Measurements from ENCODE around the gene ECHS1.

Gene ECHS1

DNA sequence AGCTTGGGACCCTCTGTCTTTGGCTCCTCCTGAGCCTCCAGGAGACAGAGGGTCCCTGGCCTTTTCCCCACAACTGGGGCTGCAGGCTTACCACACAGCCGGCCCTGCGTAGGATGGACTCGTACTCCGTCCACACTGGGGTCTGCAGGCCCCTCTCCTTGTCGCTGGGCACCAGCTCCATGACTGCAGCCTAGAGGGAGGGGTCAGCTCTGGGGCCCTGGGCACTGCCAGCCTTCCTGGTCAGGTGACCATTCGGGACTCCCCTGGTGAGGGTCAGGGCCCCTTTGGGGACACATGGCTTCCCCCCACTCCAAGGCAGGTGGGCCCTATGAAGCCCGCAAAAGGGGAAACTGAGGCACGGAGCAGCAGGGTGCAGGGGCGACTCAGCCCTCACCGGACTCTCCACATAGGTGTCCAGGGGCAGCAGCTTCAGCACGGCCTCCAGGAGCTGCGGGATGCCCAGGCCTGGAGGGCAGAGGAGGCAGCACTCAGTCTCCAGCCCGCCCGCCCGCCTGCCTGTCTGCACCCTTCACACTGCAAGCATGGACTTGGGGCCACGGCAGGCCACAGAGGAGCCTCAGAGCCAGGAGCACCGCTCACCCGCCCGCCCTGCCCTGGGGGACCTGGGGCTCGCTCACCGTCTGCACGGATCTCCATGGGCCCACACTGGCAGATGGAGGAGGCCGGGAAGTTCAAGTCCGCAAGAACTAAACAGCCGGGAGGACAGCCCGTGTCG, 16.4 kb downstream of the ECHS1 start:
- DNase-seq, result no peak

DNA sequence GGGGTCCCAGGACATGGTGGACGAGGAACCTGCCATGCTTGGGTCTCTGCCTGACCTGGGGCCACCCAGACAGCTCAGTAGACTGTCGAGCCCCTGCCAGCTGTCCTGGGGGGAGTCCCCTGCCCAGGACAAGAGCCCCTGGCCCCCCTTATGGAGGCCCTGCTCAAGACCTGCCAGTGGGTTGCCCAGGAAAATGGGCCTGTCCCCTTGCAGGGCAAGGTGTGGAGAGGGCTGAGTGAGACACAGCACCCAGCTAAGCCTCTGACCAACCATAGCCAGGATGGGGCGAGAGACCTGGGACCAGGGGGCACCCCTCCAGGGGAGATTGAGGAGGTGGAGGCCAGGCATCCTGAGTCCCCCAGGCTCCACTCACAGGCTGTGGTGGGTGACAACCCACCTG, 17.2 kb downstream of the ECHS1 start:
- no peak for DNase-seq

DNA sequence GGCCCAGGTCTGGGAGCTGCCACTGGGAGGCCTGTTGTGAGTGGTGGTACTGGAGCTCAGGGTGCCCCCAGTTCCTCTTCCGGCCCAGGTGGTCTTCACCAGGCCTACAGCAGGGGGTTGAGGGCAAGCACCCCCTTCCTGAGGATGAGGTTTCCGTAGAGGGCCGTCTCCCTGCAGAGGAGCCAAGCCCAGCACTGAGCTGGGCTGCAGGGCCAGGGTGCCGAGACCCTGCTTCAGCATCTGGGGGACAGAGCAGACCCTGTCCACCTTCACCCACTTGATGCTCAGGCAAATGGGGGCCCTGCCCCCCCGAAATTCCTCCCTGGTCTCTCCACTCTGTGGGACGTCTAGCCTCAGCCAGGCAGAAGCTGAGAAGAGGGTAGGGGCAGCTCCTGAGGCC, 17.9 kb downstream of the ECHS1 start:
- DNase-seq, result no peak

DNA sequence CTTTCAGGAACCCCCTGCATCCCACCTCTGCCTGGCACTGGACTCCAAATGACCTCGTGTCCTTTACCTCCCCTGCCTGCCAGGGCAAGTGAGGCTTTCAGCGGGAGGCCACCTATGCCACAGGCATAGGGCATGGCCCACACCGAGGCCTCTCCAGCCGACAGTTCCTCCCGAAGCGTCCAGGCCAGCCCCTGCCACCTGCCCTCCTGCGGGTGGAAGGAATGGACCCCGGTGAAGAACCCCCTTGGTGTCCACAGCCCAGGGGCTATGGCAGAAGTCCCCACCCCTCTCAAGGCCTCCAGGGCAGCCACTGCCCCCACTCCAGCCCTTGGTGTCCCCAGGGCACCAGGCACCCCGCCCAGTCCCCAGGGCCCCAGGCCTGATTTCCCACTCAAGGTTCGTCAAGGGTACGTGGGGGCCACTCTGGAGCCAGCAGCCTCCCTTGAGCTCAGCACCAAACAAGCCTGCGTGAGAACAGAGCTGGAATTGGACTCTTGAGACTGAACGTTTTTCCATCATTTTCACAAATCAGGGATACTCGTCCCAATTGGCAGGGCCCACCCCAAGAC, 18.4 kb downstream of the ECHS1 start:
- no peak for DNase-seq

DNA sequence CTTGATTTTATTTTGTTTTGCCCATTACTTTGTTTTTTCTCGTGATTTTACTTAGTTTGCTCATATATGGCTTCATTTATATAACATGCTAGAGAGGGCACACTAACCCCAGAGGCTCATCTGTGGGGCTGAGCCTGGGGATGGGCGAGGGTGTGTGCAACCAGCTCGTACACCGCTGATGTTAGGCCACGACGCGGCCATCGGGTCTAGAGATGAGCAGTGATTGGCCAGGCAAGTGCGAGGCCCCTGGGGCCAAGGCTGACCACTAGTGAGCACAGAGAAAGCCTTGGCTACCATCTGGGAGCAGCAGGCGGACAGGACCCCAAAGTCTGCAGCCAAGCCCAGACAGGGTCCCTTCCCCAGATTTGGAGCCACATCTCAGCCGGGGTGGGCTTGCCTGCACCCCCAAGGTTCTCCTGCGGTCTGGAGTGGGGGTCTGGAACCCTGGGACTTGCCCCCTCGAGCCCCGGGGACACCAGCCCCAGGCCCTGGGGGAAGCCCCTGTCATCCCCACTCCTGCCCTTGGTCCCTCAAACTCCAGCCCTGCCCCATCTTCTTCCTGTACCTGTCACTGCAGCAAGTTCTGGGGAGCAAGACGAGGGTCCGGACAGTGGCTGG, 19.1 kb downstream of the ECHS1 start:
- no peak for DNase-seq

DNA sequence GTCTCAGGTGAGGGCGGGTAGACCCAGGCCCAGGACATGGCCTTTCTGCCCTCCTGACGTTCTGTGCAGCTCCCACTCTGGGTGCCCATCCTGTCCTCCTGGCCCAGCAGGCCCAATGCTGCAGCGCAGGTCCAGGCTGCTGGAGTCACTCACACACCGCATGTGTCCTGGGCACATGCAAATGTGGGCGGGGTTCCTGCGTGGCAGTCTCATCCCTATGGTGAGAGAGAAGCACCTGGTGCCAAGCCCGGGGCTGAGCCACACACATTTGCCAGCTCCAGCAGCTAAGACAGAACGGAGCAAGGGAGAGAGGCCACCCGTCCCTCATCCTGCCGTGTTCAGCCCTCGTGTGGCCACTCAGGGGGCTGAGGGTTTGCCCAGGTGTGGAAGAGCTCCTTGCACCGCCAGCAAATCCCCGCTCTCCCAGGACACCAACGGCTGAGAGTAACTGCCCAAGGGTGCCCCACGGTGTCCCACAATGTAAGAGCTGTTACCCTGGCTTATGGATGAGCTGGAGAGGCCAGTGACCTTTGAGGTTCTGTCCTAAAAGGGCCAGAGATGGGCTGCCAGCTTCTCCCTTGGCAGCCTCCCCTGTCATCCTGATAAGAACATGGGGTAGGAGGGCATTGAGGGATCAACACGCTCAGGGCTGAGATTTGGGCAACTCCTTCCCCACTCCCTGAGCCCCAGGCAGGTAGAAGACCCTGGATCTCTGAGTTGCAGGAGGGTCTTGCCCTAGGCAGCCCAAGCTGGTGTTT, 19.8 kb downstream of the ECHS1 start:
- DNase-seq, result no peak

DNA sequence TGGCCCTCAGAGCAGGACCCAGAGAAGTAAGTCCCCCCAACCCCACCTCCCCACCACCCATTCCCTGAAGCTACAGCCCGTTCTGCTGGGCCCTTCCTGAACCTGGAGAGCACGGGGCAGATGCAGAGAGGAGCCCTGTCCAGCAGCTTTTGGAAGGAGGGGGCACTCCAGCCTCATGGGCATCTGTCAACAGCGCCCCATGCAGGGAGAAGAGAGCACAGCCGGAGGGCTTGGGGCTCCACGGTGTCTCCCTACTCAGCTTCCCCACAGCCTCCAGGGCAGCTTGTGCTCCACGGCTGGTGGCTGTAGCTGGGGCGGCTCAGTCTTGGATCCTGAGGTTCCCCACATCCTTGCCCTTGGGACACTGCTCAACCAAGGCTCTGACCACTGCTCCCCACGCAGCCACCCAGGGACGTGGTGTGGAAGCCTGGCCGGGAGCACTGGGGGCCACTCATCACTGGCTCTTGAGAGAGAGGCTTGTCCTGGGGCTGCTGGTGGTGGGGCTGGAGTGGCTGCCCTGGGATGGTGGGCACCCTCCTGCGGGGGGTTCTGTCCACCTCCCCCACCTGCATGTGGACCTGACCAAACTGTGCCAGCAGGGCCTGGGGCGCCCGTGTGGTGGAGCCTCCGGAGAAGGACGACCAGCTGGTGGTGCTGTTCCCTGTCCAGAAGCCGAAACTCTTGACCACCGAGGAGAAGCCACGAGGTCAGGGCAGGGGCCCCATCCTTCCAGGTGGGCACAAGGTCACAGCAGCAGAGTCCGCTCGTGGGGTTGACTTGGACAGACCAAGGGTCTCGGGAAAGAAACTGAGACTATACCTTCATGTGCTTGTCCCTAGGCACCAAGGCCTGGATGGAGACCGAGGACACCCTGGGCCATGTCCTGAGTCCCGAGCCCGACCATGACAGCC, 21.5 kb downstream of the ECHS1 start:
- no peak for DNase-seq

DNA sequence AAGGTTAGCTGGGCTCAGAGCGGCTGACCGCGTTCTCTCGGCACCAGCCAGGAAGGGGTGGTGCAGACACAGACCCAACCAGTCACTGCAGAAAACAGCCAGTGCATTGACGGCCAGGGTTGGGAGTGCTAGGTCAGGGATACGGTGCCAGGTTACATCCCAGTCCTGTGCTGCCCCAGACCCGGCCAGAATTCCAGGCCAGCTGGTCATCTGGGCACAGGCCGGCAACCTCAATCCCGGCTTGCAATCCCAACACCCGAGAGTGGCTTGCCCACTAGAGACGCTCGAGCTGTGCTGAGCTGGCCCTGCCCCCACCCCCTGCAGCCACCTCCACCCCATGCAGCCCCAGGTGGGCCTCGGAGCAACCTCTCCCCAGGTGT, 22.2 kb downstream of the ECHS1 start:
- no peak for DNase-seq

DNA sequence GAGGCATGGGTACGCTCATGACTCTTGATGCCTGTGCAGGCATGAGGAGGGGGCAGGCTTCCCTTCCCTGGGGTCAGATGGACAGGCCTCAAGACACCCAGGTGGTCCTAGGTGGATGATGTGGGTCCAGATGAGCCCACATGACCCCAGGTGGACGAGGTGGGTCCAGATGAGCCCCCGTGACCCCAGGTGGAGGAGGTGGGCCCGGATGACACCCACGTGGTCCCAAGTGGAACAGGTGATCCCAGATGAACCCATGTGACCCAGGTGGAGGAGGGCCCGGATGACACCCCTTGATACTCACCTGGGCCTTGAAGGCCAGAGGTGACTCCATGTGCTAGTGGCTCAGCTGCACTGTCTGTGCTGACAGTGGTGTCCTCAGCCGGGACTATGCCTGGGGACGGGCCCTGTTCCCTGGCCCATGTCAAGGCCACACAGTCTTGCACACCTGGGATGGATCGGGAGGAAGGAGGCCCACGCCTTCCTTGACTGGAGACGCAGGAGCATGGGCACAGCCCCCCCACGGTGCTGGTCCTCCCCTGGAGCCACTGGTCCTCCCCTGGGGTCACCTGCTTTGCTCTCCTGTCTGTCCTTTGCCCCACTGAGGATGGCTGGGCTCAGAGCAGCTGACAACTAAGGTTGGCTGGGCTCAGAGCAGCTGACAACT, 22.7 kb downstream of the ECHS1 start:
- DNase-seq, result no peak

DNA sequence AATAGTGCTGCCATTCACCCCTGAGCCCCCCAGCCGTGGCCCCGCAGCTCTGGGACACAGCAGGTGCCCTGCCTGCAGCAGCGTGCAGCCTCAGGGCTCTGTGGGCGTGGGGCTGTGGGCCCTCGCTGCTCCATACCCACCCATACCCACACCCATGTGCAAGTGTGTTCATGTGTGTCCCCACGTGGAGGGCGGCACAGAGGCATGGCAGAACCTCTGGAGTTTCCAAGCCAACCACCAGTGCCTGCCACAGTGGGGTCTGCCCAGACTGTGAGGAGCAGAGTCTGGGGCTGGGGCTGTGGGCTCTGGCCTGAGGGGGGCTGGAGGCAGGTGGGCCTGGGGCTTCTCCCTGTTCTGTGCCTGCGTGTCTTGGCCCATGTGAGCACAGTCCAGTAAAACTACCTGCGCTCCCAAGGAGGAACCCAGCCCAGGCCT, 23.6 kb downstream of the ECHS1 start:
- no peak for DNase-seq

DNA sequence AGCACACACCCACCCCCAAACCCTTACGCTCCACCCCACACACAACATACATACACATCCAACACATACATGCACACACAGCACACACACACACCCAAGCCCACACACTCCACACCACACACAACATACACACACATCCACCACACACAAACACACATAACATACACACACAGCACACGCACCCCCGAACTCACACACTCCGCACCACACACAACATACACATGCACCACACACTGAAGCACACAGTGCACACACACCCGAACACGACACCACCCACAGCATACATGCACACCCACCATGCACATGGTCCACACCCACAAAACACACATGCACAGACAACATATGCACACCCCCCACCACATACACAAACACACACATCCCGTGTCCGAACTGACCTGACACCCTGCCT, 24.0 kb downstream of the ECHS1 start:
- no peak for DNase-seq

DNA sequence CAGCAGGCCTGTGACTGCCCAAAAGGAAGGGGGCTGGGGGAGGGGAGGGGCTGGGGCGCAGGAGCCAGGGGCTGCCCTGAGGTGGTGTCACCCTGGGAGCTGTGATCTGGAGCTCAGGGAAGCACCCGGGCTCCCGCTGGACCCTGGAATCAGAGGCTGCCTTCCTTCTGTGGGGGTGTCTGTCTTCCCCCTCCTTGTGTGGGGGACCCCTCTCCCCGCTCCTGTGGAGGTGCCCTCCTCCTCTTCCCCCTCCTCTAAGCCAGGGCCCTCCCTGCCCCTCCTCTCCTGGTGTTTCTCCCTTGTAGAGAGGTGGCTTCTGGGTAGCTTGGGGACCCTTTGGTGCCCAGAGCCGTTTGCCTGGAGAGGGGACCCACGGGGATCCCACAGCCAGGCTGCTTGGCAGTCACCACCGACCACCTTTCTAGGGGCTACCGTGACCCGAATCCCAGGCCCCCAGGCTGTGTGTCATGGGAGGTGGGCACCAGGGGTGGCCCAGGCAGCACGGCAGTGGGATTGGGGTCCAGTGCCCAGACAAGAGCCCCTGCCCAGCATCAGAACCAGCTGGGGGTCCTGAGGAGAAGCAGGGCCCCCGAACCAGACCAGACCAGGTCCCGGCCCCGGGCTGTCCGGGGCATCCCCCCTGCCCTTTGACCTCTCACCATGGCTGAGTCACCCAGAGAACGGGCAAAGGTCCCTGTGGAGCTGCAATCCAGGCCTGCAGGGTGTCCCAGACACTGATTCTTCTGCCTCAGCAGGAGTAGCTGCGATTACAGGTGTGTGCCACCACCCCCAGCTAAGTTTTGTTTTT, 25.2 kb downstream of the ECHS1 start:
- DNase-seq, result no peak

DNA sequence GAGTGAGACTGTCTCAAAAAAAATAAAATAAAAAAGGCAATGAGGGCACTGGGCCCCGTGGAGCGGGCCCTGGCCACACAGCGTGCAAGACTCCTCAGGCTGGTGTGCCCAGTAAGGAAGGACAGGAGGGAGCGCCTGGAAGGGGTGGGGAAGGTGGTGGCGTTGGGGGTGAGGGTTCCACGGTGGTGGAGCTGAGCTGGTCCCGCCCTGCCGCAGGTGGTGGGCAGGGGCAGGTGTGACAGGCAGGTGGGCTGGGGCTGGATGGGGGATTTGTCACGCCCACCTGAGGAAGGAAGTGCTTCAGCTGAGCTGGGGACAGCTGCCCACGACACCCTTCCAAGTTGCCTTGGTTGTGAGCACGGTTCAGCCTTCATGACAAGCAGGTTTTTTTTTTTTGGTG, 26.7 kb downstream of the ECHS1 start:
- no peak for DNase-seq

DNA sequence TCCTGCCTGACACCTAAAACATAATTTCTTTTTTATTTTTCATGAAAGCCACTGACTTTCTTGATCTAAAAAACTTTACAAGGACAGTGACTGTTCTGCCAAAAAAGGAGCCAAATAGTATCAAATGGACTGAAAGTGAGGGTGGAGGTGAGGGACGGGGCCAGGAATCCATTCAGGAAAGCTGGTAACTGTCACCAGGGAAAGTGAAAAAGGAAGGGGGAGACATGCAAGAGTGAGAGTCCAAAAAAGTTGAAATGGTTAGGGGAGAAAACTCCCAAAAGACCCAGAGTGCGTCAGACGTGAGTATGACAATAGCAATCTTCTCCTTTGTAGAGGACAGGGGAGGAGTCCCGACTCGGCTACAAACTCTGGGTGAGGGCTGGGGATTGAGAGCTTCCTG, 28.9 kb downstream of the ECHS1 start:
- DNase-seq, result no peak

DNA sequence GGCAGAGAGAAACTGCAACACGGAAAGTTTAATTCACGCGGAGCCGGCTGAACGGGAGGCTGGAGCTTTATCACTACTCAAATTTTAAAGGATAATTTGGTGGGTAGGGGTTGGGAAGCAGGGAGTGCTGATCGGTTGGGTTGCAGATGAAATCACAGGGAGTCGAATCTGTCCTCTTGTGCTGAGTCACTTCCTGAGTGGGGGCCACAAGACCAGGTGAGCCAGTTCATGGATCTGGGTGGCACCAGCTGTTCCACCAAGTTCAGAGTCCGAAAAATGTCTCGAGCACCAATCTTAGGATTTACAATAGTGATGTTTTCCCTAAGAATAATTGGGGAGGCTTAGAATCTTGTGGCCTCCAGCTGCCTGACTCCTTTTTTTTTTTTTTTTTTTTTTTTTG, 29.6 kb downstream of the ECHS1 start:
- DNase-seq, result no peak

DNA sequence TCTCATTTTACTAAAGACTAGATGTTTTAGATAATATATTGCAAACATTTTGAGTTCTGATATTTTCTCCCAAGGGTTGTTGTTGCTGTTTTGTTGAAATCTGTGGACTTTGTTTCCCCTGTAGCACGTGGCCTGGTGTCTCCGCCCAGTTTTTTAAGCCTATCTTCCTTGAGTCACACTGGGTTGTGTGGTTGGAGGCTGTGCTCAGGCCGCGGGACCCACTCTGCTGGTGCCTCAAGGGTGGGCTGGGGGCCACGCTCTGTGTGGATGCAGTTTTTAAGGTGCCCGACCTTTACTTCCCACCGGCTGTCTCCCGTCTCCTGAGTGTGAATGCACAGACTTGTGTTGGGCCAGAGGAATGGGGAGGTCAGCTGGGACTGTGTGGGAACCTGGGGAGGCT, 30.2 kb downstream of the ECHS1 start:
- no peak for DNase-seq

DNA sequence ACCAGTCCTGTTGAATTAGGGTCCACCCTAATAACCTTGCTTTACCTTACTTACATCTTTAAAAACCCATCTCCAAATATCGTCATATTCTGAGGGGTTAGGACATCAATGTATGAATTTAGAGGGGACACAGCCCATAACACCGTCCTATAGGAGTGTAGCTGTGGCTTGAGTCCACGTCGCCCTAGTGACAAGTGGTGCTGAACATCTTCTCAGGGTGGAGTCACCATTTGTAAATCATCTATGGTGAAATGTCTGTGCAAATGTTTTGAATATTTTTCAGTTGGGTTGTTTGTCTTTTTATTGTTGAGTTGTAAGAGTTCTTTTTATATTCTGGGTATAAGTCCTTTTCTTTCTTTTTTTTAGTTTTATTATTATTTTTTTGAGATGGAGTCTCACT, 31.2 kb downstream of the ECHS1 start:
- DNase-seq, result no peak

DNA sequence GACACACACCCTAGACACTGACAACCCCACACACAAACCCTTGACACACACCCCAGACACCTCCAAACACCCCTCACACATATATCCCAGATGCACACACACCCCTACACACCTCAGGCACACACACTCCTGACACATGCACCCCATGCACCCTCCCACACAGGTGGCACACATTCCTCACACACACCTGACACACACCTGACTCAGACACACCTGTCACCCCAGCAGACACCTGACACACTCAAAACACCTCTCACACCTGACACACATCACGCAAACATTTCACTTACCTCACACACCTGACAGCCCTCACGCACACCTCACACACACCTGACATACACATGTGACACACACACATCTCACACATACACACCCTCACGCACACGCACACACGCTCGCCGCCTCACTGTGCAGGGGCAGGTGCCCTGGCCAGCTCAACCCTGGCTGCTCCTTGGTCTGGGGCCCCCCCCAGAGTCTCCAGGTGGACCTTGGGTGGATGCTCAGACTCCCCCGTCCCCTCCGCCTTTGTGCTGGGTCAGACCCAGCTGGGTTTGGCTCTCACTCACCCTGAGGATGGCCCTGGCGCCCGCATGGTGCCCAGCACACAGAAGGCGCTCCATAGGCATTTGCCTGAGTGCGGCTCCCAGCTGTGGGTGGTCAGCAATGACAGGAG, 33.3 kb downstream of the ECHS1 start:
- no peak for DNase-seq

DNA sequence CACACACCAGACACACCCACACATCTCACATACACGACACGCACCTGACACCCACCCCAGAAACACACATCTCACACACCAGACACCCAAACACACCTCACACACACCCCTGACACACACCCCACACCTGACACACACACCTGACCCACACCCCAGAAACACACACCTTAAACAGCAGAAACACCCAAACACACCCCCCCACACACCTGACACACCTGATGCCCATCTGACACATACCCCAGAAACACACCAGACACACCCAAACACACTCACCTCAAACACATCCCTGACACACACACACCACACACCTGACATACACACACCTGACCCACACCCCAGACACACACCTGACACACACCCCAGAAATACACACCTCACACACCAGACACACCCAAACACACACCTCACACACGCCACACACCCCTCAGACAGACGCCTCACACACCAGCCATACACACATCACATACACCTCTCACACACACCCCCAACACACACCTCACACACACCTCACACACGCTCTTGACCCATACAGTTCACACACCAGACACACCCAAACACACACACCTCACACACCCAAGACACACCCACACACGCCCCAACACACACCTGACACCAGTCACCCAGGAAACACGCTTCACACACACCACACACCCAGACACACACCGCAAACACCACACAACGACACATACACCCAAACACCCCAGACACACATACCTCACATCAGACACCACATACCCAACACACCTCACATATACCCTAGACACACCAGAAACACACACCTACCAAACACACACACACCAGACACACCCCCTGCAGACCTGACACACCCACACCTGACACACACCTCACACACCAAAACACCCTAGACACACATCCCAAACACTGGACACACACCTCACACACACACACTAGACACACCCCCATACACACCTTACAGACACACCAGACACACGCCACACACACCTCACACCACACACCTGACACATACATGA, 34.8 kb downstream of the ECHS1 start:
- no peak for DNase-seq

DNA sequence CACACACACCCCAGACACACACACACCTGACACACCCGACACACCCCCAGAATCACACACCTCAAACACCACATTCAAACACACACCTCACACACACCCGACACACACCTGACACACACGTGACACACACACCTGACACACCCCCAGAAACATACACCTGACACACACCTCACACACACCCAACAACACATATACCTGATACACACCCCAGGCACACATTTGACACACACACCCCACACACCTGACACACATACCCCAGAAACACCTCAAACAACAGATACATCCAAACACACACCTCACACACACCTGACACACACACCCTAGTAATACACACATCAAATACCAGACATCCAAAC, 35.8 kb downstream of the ECHS1 start:
- no peak for DNase-seq
